Cerebellar cortex (tissue), 1 donor: ENCODE data around the gene PPWD1.

Source experiments
- DNase-seq: peaks from one replicate; pipeline ENCODE4 v3.0.0-alpha.2; 2015; ENCODE audit warnings: low spot score

The PPWD1 gene

DNA sequence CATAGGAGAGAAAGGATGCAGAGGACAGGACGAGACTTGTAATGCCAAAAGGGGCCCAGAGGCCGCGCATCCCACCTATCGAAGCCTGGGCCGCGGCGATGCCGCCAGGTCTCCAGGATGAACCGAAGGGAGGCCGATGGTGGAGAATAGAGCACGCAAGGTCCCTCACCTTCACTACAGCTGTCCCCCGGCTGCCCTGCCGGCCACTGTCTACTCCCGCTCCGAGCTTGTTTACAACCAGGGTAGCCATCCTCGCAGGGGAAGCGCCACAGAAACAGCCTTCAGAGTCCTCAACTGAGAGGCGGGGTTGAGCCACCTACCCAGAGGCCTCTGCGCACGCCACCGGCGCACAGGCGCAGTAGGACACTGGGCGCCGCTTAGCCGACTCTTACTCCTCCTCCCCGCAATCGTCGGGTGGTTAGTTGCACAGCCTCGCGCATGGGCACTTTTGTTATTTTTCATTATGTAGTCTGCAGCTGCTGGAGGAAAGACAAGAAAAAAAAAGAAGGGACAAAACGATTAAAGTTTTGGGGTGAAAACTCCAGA lies 61.0 kb downstream of the PPWD1 start, which contains the start of gene TRIM23:
Gene TRIM23 (minus strand): TSS at position 309 of the 546 bp plus-strand sequence. CDS start 59 bp downstream, at position 250.
- DNase-seq, result peak; percentile 94

DNA sequence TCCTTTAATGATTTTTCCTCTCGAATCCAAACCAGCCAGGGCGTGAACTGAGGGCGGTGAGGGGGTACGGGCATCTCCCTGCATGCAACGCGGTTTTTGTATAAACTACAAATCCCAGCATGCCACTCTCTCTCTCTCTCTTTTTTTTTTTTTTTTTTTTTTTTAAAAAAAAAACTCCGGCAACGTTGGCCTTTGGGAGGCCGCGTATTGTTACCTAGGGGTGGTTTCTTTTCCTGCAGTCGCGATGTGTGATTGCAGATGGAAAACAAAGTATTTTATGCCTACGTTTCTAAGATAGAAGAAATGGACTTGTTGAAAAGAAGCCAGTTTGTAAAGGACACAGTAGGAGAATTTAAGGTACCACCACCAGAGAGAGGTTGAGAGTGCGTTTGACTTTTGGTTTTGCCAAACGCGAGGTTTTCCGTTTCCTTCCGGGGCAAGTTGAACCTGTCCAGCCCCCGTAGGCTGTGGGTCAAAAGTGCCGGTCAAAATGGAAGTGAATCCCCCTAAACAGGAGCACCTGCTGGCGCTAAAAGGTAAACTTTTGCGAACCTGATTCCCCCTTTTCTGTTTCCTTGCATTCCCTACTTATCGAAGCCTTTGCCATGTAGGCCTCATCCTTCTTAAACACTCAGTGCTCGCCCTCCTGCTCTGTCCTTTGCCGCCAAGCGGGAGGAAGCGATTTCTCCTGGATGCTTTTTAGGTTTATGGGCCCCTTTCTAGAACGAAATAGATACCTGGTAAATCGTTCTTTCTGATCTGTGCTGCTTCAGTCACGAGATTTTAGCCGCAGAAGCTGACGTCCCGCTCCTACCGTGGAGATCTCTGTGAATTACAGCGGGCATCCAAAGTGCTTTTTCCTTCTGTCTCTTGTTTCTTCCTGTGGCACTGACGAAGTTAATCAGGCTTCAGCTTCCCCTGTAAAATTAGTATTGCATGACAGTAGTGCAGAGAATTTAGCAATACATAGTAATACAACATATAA lies 61.8 kb downstream of the PPWD1 start, which contains the start of the genes SHLD3 and TRAPPC13:
Gene SHLD3 (plus strand): TSS at position 457 of the 985 bp plus-strand sequence. CDS start 4,561 bp downstream, outside the sequence.
Gene TRAPPC13 (plus strand): TSS at position 457 of the 985 bp plus-strand sequence. CDS start 34 bp downstream, at position 491.
- peak; percentile 93 for DNase-seq

DNA sequence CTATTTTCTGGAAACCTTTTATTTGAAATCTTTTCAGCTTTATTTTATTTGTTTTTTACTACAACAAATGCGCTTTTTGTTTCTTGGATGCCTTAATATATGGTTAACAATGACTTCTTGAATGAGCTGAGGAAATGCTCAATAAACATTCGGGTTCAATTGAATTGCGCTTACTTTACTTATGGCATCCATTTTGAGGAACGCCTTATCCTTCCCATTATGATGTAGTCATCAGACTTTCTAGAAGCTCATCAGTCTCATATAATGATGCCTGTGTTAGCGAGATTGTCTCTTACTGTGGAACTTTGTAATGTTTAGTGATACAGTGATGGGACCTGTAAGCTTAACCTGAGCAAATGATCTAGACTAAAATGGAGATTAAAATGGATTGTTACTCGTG lies 62.6 kb downstream of the PPWD1 start:
- no peak for DNase-seq

DNA sequence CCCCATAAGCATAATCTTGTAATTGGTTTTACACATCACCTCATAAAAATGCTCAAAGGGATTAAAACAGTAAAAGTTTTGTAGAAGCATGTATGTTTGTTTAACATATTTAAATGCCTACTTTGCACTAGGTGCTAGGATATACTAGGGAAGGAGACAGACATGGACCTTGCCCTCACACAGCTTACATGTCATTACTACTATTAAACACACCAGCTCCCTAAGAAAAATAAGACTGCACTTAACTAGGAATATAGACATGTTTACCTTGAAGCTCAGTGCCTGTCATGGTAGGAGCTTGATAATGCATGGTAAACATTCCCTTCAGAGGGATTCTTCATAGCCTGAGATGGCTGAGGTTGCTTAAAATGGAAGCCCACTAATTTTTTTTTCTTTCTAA lies 67.9 kb downstream of the PPWD1 start:
- DNase-seq, result no peak
